ENCODE data around the gene SASH1. TPM values are rescaled to one million over a fixed set of nuclear protein-coding genes. Genes with fewer than 3 reads are reported as not detected.
A peak's percentile ranks its signal among the peaks of the same experiment; 100 is the strongest.

The SASH1 gene
- total and polyA plus RNA-seq, 2 experiments from 2014 or later, result 7.5 to 7.8 TPM

DNA sequence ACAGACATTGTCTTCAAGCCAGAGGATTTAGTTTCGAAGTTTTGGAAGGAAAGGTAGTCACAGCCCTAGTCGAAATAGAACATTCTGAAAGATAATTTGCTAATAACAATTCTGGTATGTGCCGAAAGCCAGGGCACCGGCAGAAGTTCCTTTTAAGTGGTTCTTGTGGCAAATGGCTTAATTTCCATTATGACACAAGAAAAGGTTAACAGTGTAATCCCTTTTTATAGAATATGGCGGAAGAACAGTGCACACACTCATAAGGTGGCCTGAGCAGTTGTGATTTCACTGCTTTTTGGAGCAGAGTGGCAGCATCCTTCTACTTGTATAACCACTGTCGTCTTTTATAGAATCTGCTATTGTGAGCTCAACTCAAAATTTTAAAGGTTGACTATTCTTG lies 152.4 kb downstream of the SASH1 start:
- Histone ChIP-seq H3K9me2 (replicated peaks; ENCODE audit: insufficient read depth) (no peaks in the 10 kb centered on the region), H3K4me3 (no peak overlapping the region), H3K27me3 (no peaks in the 10 kb centered on the region), H3K36me3 (replicated peaks; ENCODE audit: insufficient read depth, low read depth) (no peaks in the 10 kb centered on the region), H4K20me1 (ENCODE audit: insufficient read depth, poor library complexity, severe bottlenecking) (no peaks in the 10 kb centered on the region), H3K79me2 (no peaks in the 10 kb centered on the region), H3K4me1 (ENCODE audit: insufficient read depth) (no peaks in the 10 kb centered on the region), H2AFZ (no peak overlapping the region), H3K4me2 (no peak overlapping the region), H3K9me3 (ENCODE audit: low read depth) (no peaks in the 10 kb centered on the region), H3K27ac (no peak overlapping the region)
- WGBS (ENCODE audit: low lambda C conversion rate, missing lambda C conversion rate), result 81% methylated on average over 6 of the region's 6 CpGs
- DNase-seq (ENCODE audit: low spot score), result no peak
- TF ChIP-seq, protein P1, sequence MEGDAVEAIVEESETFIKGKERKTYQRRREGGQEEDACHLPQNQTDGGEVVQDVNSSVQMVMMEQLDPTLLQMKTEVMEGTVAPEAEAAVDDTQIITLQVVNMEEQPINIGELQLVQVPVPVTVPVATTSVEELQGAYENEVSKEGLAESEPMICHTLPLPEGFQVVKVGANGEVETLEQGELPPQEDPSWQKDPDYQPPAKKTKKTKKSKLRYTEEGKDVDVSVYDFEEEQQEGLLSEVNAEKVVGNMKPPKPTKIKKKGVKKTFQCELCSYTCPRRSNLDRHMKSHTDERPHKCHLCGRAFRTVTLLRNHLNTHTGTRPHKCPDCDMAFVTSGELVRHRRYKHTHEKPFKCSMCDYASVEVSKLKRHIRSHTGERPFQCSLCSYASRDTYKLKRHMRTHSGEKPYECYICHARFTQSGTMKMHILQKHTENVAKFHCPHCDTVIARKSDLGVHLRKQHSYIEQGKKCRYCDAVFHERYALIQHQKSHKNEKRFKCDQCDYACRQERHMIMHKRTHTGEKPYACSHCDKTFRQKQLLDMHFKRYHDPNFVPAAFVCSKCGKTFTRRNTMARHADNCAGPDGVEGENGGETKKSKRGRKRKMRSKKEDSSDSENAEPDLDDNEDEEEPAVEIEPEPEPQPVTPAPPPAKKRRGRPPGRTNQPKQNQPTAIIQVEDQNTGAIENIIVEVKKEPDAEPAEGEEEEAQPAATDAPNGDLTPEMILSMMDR (IDR thresholded peaks at IDR 0.05; ENCODE audit: poor library complexity), result no peak
- TF ChIP-seq EZH2 (IDR thresholded peaks at IDR 0.05; ENCODE audit: borderline replicate concordance), result no peak
- TF ChIP-seq EZH2phosphoT487 (IDR thresholded peaks at IDR 0.05; ENCODE audit: low read depth, severe bottlenecking, unreplicated experiment), result no peak

DNA sequence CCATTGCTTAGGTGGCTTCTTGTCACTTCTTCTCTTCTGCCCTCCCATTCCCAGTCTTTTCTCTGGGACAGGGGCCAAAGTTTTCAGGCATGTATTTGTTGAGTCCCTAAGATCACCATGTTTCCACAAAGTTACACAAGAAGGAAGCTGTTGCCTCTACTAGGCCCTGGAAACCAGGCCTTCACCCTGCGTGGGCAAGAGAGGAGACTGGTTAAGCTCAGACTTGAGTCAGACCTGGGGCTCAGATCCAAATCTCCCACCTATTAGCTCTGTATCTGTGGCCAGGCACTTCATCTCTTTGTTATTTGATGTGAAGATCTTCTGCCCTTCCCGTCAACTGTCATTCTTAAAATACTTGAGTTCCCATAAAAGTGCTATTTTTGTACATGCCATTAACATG lies 154.6 kb downstream of the SASH1 start:
- Histone ChIP-seq H3K36me3 (replicated peaks; ENCODE audit: insufficient read depth, low read depth) (no peaks in the 10 kb centered on the region), H3K9me3 (ENCODE audit: low read depth) (no peaks in the 10 kb centered on the region), H3K27me3 (no peaks in the 10 kb centered on the region), H3K9me2 (replicated peaks; ENCODE audit: insufficient read depth) (no peaks in the 10 kb centered on the region), H3K4me1 (ENCODE audit: insufficient read depth) (no peaks in the 10 kb centered on the region), H3K4me3 (no peak overlapping the region), H3K27ac (no peak overlapping the region), H4K20me1 (ENCODE audit: insufficient read depth, poor library complexity, severe bottlenecking) (no peaks in the 10 kb centered on the region), H3K4me2 (no peak overlapping the region), H3K79me2 (no peaks in the 10 kb centered on the region), H2AFZ (no peak overlapping the region)
- WGBS (ENCODE audit: low lambda C conversion rate, missing lambda C conversion rate), result 53% methylated on average over 2 of the region's 2 CpGs
- no peak for DNase-seq (ENCODE audit: low spot score)
- TF ChIP-seq, protein P1 (IDR thresholded peaks at IDR 0.05; ENCODE audit: poor library complexity), result no peak
- TF ChIP-seq EZH2 (IDR thresholded peaks at IDR 0.05; ENCODE audit: borderline replicate concordance) (no peak), EZH2phosphoT487 (IDR thresholded peaks at IDR 0.05; ENCODE audit: low read depth, severe bottlenecking, unreplicated experiment) (no peak)

DNA sequence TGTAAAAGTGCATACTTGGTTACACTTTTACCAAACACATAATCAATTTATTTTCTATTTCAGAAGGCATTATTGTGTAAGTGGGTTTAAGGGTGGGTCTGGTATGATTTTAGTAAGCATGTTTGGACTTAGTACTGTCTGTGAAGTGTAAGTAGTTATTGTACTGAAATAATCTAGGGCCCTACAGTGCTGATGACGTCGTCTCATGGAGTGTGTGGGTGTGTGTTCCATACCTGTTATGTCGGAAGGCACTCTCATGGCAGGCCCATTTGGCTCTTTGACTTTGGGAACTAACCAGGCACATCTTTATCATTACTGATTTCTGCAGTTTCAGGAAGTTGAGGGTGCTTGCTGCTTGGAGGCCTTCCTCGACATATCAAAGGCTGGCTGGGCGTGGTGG lies 155.1 kb downstream of the SASH1 start:
- no peak overlapping the region for H3K27ac ChIP-seq
- no peaks in the 10 kb centered on the region for H4K20me1 ChIP-seq (ENCODE audit: insufficient read depth, poor library complexity, severe bottlenecking)
- no peaks in the 10 kb centered on the region for H3K79me2 ChIP-seq
- H3K27me3 ChIP-seq, result no peaks in the 10 kb centered on the region
- DNase-seq (ENCODE audit: low spot score), result no peak
- H2AFZ ChIP-seq, result no peak overlapping the region
- no peak for TF ChIP-seq EZH2phosphoT487 (IDR thresholded peaks at IDR 0.05; ENCODE audit: low read depth, severe bottlenecking, unreplicated experiment)
- no peak for TF ChIP-seq EZH2 (IDR thresholded peaks at IDR 0.05; ENCODE audit: borderline replicate concordance)
- TF ChIP-seq, protein P1 (IDR thresholded peaks at IDR 0.05; ENCODE audit: poor library complexity), result no peak
- H3K36me3 ChIP-seq (replicated peaks; ENCODE audit: insufficient read depth, low read depth), result no peaks in the 10 kb centered on the region
- WGBS (ENCODE audit: low lambda C conversion rate, missing lambda C conversion rate), result over 99% methylated on average over 5 of the region's 5 CpGs
- H3K9me3 ChIP-seq (ENCODE audit: low read depth), result no peaks in the 10 kb centered on the region
- no peak overlapping the region for H3K4me2 ChIP-seq
- no peak overlapping the region for H3K4me3 ChIP-seq
- H3K9me2 ChIP-seq (replicated peaks; ENCODE audit: insufficient read depth), result no peaks in the 10 kb centered on the region
- H3K4me1 ChIP-seq (ENCODE audit: insufficient read depth), result no peaks in the 10 kb centered on the region

DNA sequence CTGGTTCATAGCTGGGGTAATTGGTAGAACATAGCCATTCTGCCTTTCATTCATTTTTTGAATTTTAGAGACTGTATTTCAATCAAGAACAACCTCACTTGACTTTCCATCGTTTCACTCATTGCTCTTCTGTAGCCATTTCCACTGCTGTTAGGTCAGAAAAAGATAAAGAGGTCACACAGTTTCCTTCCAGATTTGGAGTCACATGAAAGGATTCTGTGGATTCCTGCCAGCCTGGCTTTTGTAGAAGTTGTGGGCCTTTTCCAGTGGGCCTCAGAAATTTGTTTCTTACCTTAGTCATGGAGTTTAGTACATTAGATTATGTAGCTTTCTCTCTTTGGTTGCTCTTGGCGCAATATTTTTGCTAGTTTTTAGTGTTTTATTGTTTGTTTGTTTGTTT lies 157.8 kb downstream of the SASH1 start:
- TF ChIP-seq EZH2phosphoT487 (IDR thresholded peaks at IDR 0.05; ENCODE audit: low read depth, severe bottlenecking, unreplicated experiment), result no peak
- TF ChIP-seq, protein P1 (IDR thresholded peaks at IDR 0.05; ENCODE audit: poor library complexity), result no peak
- no peak for TF ChIP-seq EZH2 (IDR thresholded peaks at IDR 0.05; ENCODE audit: borderline replicate concordance)
- Histone ChIP-seq H4K20me1 (ENCODE audit: insufficient read depth, poor library complexity, severe bottlenecking) (no peaks in the 10 kb centered on the region), H3K9me2 (replicated peaks; ENCODE audit: insufficient read depth) (no peaks in the 10 kb centered on the region), H3K36me3 (replicated peaks; ENCODE audit: insufficient read depth, low read depth) (no peaks in the 10 kb centered on the region), H3K4me2 (no peak overlapping the region), H2AFZ (no peak overlapping the region), H3K4me3 (no peak overlapping the region), H3K9me3 (ENCODE audit: low read depth) (no peaks in the 10 kb centered on the region), H3K4me1 (ENCODE audit: insufficient read depth) (no peaks in the 10 kb centered on the region), H3K27me3 (no peaks in the 10 kb centered on the region), H3K27ac (peak overlapping the region; percentile 52), H3K79me2 (no peaks in the 10 kb centered on the region)
- no peak for DNase-seq (ENCODE audit: low spot score)
- 51% methylated on average over 2 of the region's 2 CpGs for WGBS (ENCODE audit: low lambda C conversion rate, missing lambda C conversion rate)
